ENCODE data around the gene FTL. TPM values are rescaled to one million over a fixed set of nuclear protein-coding genes. Genes with fewer than 3 reads are reported as not detected.

FTL gene
- total and polyA plus RNA-seq, 8 donors: 394 to 1,473 (median 841) TPM

DNA sequence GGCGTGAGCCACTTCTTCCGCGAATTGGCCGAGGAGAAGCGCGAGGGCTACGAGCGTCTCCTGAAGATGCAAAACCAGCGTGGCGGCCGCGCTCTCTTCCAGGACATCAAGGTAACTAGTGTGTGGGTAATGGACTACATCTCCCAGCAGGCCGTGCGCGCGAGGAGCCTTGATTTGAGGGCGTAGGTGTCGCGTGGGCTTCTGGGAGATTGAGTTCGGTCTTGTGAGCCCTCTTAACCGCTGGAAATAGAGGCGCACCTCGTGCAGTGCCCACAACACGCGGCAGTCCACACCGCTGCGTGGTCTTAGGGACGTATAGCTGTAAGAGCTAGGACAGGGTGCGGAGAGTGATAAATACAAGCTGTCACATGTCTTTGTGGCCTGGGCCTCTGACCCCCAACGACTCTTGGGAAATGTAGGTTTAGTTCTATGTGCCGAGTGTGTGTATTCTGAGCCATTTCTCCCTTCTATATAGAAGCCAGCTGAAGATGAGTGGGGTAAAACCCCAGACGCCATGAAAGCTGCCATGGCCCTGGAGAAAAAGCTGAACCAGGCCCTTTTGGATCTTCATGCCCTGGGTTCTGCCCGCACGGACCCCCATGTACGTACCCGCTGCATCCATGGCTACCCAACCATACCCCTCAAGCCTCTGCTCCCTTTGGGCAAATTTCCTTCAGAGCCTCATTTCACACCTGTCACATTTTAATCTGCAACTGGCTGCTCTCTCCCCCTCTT is 864 bp downstream of the FTL start:
- WGBS, 2 donors: 10 to 11% methylated on average over 36 of the region's 36 CpGs
- Histone ChIP-seq H3K4me3 (peak overlapping the region; percentile 42 to 84 (median 64)), H3K27ac (peak overlapping the region; percentile 77 to 93 (median 88)), H3K36me3 (no peaks in the 10 kb centered on the region), H3K4me1 (peaks cover 14 to 17% (median 15%) of the 10 kb centered on the region in 3 donors), H3K9me3 (no peaks in the 10 kb centered on the region), H3K27me3 (no peaks in the 10 kb centered on the region)
- TF ChIP-seq, protein P1, sequence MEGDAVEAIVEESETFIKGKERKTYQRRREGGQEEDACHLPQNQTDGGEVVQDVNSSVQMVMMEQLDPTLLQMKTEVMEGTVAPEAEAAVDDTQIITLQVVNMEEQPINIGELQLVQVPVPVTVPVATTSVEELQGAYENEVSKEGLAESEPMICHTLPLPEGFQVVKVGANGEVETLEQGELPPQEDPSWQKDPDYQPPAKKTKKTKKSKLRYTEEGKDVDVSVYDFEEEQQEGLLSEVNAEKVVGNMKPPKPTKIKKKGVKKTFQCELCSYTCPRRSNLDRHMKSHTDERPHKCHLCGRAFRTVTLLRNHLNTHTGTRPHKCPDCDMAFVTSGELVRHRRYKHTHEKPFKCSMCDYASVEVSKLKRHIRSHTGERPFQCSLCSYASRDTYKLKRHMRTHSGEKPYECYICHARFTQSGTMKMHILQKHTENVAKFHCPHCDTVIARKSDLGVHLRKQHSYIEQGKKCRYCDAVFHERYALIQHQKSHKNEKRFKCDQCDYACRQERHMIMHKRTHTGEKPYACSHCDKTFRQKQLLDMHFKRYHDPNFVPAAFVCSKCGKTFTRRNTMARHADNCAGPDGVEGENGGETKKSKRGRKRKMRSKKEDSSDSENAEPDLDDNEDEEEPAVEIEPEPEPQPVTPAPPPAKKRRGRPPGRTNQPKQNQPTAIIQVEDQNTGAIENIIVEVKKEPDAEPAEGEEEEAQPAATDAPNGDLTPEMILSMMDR (IDR thresholded peaks at IDR 0.05): no peak
- intact Hi-C loops (cut with DNase I): loop anchor here in 2 of 3 donors (5.0 to 10.0 kb wide), 3 partner anchors 91 to 171 kb away; partner anchors contain the start of gene PPP1R15A (in 1 of the 2)
- FAIRE-seq (no peak), DNase-seq (peak; percentile 80 to 94 (median 86)), ATAC-seq (peak; percentile 70 to 75 (median 70))

DNA sequence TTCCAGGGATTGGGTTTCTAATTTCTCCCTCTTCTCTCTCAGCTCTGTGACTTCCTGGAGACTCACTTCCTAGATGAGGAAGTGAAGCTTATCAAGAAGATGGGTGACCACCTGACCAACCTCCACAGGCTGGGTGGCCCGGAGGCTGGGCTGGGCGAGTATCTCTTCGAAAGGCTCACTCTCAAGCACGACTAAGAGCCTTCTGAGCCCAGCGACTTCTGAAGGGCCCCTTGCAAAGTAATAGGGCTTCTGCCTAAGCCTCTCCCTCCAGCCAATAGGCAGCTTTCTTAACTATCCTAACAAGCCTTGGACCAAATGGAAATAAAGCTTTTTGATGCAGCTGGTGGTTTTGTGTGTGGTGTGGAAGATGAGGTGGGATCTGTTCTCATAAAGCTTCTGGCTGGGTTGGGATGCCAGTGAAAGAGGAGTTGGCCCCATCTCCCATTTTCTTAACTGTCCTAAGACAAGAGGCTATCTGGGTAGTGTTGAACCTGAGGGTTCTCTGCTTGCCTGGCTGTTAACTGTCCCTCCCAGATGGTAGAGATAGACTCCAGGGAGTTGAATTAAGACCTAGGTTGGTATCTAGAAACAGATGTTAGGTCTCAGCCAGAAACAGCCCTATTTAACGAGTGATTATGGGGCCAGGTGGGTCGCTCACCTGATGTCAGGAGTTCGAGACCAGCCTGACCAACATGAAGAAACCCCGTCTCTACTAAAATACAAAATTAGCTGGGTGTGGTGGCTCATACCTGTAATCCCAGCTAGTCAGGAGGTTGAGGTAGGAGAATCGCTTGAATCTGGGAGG is 1.6 kb downstream of the FTL start:
- peak overlapping the region in 2 of 4 donors; percentile 86 to 93 for H3K27ac ChIP-seq
- FAIRE-seq (no peak), DNase-seq (no peak), ATAC-seq (no peak)
- H3K9me3 ChIP-seq: no peaks in the 10 kb centered on the region
- peaks cover 14 to 17% (median 15%) of the 10 kb centered on the region in 3 donors for H3K4me1 ChIP-seq
- intact Hi-C loops (cut with DNase I): loop anchor here in 2 of 3 donors (5.0 to 10.0 kb wide), 3 partner anchors 92 to 172 kb away; partner anchors contain the start of gene PPP1R15A (in 1 of the 2)
- H3K27me3 ChIP-seq: no peaks in the 10 kb centered on the region
- WGBS, 2 donors: 84 to 86% methylated on average over 10 of the region's 10 CpGs
- H3K36me3 ChIP-seq: no peaks in the 10 kb centered on the region
- peak overlapping the region; percentile 42 to 84 (median 64) for H3K4me3 ChIP-seq
- TF ChIP-seq, protein P1 (IDR thresholded peaks at IDR 0.05): no peak

DNA sequence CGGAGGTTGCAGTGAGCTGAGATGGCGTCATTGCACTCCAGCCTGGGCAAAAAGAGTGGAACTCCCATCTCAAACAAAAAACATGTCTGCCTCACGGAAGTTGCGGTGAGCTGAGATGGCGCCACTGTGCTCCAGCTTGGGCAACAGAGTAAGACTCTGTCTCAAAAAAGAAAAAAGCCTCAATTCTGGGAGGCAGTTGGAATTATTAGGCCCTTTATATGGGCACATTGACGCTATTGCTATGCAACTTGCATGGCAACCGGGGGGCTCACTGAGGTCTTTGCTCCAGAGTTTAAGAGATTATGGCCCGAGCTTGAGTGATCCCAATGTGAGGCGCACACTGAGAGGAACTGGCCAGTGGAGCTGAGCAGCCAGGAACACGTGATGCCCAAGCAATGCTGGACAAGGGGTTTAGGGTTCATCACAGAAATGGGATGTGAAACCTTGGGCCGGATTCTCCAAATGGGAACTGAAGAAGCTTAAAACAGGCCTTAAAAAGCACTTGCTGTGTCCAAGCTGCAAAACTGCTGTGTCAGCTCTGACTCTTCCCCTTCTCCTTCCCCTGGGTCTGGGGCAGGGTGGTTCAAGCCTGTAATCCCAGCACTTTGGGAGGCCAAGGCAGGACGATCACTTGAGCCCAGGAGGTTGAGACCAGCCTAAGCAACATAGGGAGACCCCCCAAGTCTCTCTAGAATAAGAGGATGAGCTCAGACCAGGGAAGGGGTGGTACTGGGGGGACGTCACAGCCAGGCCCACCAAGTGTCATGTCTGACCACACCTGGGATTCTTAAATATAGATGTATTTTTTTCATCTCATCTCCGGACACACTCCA is 2.5 kb downstream of the FTL start:
- TF ChIP-seq, protein P1 (IDR thresholded peaks at IDR 0.05): no peak
- Histone ChIP-seq H3K4me3 (peak overlapping the region in 2 of 4 donors; percentile 82 to 84), H3K27ac (peak overlapping the region in 2 of 4 donors; percentile 86 to 93), H3K27me3 (no peaks in the 10 kb centered on the region), H3K36me3 (no peaks in the 10 kb centered on the region), H3K9me3 (no peaks in the 10 kb centered on the region), H3K4me1 (peaks cover 14 to 17% (median 15%) of the 10 kb centered on the region in 3 donors)
- ATAC-seq: no peak
- no peak for FAIRE-seq
- DNase-seq: peak in 1 of 6 donors; percentile 62
- WGBS, 2 donors: 87% methylated on average over 14 of the region's 14 CpGs
- intact Hi-C loops (cut with DNase I): loop anchor here in 2 of 3 donors (5.0 to 10.0 kb wide), 3 partner anchors 93 to 173 kb away; partner anchors contain the start of gene PPP1R15A (in 1 of the 2)

DNA sequence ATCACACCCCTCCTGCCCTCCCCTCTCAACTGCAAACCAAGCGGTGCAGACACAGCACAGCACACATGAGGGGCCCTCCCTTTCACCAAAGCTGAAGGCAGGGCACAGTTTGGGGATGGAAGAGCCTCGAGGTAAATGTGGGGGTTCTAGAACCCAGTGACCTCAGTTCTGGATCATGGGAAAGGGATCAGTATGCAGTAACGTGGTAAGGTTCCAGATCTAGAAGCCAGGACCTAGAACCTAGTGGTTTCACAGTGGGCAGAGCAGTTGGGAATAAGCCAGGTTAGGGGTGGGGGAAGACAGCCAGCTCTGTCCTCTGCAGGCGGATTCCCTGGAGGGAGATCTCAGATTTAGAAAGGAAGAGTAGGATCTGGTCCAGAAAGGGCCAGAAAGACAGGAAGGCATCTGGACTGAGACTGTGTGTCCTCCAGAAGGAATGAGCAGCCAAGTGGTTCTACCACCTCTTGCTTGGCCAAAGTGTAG is 3.1 kb downstream of the FTL start:
- no peaks in the 10 kb centered on the region for H3K36me3 ChIP-seq
- no peaks in the 10 kb centered on the region for H3K9me3 ChIP-seq
- peak overlapping the region in 1 of 4 donors; percentile 15 for H3K27ac ChIP-seq
- H3K4me1 ChIP-seq: peaks cover 14 to 17% (median 14%) of the 10 kb centered on the region in 3 donors
- FAIRE-seq (no peak), ATAC-seq (no peak), DNase-seq (no peak)
- WGBS, 2 donors: 59 to 62% methylated on average over 4 of the region's 4 CpGs
- H3K27me3 ChIP-seq: no peaks in the 10 kb centered on the region
- intact Hi-C loops (cut with DNase I): loop anchor here in 2 of 3 donors (5.0 to 10.0 kb wide), 3 partner anchors 93 to 173 kb away; partner anchors contain the start of gene PPP1R15A (in 1 of the 2)
- TF ChIP-seq, protein P1 (IDR thresholded peaks at IDR 0.05): no peak
- no peak overlapping the region for H3K4me3 ChIP-seq
